ENCODE results near the gene PBRM1.

The PBRM1 gene

GRCh38 chr3:52509753-52510328, 175.9 kb downstream of the PBRM1 start:
- no peak for DNase-seq (ENCODE audit: low spot score)

- no peak for DNase-seq (ENCODE audit: low spot score)
Measured at GRCh38 chr3:52507359-52507758, 178.4 kb downstream of the PBRM1 start.

GRCh38 chr3:52506266-52506966, 179.3 kb downstream of the PBRM1 start:
- no peak for DNase-seq (ENCODE audit: low spot score)

GRCh38 chr3:52504977-52505376, 180.7 kb downstream of the PBRM1 start:
- DNase-seq (ENCODE audit: low spot score) = no peak

GRCh38 chr3:52503788-52504424, 181.8 kb downstream of the PBRM1 start:
- no peak for DNase-seq (ENCODE audit: low spot score)

DNA sequence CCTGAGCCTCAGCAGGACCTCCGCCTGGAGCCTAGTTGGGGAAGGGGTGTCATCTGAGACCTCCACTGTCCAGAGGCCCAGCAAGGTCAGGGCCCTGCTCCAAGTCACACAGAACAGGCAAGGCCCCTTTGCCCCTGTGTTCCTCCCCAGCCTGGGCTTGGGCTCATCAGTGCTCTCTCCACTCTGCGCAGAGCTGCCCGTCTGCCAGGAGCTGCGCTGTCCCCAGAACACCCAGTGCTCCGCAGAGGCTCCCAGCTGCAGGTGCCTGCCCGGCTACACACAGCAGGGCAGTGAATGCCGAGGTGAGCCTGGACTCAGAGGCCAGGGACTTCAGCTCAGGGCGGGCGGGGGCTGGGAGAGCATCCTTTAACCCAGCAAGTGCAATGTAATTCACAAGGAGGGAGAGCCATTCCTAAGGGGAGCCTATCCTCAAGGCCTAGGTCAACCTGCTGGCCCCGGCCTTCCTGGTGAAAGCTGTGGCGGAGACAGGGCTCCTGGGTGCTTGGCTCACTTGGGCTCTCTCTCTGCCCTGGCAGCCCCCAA, 182.8 kb downstream of the PBRM1 start:
- DNase-seq (ENCODE audit: low spot score) = no peak

- DNase-seq (ENCODE audit: low spot score) = no peak
Measured at GRCh38 chr3:52502001-52502400, 183.7 kb downstream of the PBRM1 start.

DNA sequence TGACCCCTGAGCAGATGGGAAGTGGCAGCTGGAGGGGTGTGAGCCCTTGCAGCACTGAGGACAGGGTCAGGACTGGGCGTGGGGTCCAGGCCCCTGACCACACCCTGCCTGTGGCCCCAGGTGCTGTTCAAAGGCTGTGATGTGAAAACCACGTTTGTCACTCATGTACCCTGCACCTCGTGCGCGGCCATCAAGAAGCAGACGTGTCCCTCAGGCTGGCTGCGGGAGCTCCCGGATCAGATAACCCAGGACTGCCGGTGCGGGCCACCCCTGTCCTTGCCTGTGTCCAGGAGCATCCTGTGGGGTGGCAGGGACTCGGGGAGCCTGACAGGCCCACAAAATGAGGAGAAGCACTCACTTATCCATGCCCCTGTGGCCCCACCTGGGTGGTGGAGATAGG, 184.7 kb downstream of the PBRM1 start:
- DNase-seq (ENCODE audit: low spot score) = no peak

GRCh38 chr3:52498137-52499054, 187.3 kb downstream of the PBRM1 start:
- DNase-seq (ENCODE audit: low spot score) = no peak

DNA sequence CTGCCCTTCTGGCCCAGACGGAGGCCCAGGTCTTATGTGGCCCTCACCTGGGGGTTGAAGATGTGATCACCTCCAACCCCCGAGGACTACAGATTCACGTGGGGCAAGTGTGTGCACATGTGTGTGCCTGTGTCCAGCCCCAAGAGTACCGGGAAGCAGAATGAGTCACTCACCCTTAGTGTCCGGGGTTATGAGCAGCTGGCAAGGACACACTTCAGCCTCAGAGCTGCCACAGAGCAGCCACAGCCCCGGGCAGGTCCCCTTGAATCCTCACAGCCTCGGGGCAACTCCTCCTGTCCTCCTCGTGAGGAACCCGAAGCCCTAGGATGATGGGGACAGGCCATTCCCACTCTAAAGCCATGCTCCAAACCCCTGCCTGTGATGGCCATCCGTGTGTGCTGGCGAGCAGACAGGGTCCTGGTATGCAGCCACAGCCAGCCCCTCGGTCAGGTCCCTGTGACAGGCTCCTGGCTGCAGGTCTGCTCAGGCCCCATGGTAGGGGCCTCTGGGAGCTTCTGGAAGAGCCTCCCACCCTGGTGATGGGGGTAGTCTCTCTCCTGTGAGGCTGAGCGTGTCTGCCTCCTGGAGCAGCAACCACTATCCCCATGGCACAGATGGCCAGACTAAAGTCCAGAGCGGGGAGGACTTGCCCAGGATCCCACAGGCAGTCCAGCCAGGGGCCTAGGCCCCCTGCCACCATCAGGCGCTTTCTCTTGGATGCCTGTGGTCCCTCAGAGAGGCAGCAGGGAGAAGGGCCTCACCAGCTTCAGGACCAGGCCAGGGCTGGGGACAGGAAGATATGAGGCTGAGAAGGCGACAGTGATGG, 189.7 kb downstream of the PBRM1 start:
- DNase-seq (ENCODE audit: low spot score) = no peak

Data from left forelimb (tissue), 1 donor.